H9 (cell line): ENCODE results near the gene MIPOL1. TPM values are rescaled to one million over a fixed set of nuclear protein-coding genes. Genes with fewer than 3 reads are reported as not detected.

Experiments
- DNase-seq: peaks from one replicate; pipeline ENCODE4 v3.0.0-alpha.2; 2017
- H2AFZ ChIP-seq: one replicate; pipeline ENCODE4 v1.6.1; 2013; ENCODE audit warnings: mild to moderate bottlenecking, low read length, control low read depth, moderate library complexity
- H2AK5ac ChIP-seq: 2 replicates; pipeline ENCODE4 v1.6.1; 2013; ENCODE audit warnings: low read length, control low read depth, mixed read lengths; ENCODE audit not compliant: insufficient read length
- H2BK120ac ChIP-seq: one replicate; pipeline ENCODE4 v1.6.1; 2013; ENCODE audit warnings: low read depth, mild to moderate bottlenecking, low read length, control low read depth, inconsistent platforms; ENCODE audit not compliant: poor library complexity, severe bottlenecking
- H2BK12ac ChIP-seq: 2 replicates; pipeline ENCODE4 v1.6.1; 2013; ENCODE audit warnings: low read length, control low read depth, mixed read lengths, low read depth; ENCODE audit not compliant: insufficient read length
- H2BK15ac ChIP-seq: 2 replicates; pipeline ENCODE4 v1.6.1; 2013; ENCODE audit warnings: low read depth, low read length, control low read depth
- H2BK20ac ChIP-seq: one replicate; pipeline ENCODE4 v1.6.1; 2013; ENCODE audit warnings: low read depth, mild to moderate bottlenecking, low read length, control low read depth, inconsistent platforms; ENCODE audit not compliant: poor library complexity, severe bottlenecking
- H2BK5ac ChIP-seq: 2 replicates; pipeline ENCODE4 v1.6.1; 2013; ENCODE audit warnings: low read length, control low read depth, mixed read lengths; ENCODE audit not compliant: insufficient read length
- H3K14ac ChIP-seq: 2 replicates; pipeline ENCODE4 v1.6.1; 2013; ENCODE audit warnings: low read length, control low read depth; ENCODE audit not compliant: insufficient read depth
- H3K18ac ChIP-seq: 2 replicates; pipeline ENCODE4 v1.6.1; 2013; ENCODE audit warnings: low read depth, mild to moderate bottlenecking, mixed read lengths, low read length, control low read depth; ENCODE audit not compliant: insufficient read length
- H3K23ac ChIP-seq: 2 replicates; pipeline ENCODE4 v1.6.1; 2013; ENCODE audit warnings: low read length, control low read depth, mixed read lengths, low read depth; ENCODE audit not compliant: insufficient read length
- H3K23me2 ChIP-seq: 2 replicates; pipeline ENCODE4 v1.6.1; 2013; ENCODE audit warnings: low read depth, mild to moderate bottlenecking, mixed read lengths, low read length, control low read depth; ENCODE audit not compliant: insufficient read length, poor library complexity, severe bottlenecking
- H3K27ac ChIP-seq: 2 replicates; pipeline ENCODE4 v1.5.1; 2013; ENCODE audit warnings: low read length, control low read depth, mixed read lengths, low read depth; ENCODE audit not compliant: insufficient read length
- H3K27me3 ChIP-seq: 2 replicates; pipeline ENCODE4 v1.6.1; 2013; ENCODE audit warnings: low read length, control low read depth, inconsistent platforms; ENCODE audit not compliant: insufficient read depth
- H3K4ac ChIP-seq: 2 replicates; pipeline ENCODE4 v1.6.1; 2013; ENCODE audit warnings: low read depth, mild to moderate bottlenecking, control low read depth, inconsistent platforms, low read length, moderate library complexity
- H3K4me1 ChIP-seq: 2 replicates; pipeline ENCODE4 v1.6.1; 2013; ENCODE audit warnings: low read length, control low read depth, inconsistent platforms; ENCODE audit not compliant: insufficient read depth
- H3K4me2 ChIP-seq: 2 replicates; pipeline ENCODE4 v1.6.1; 2013; ENCODE audit warnings: low read length, control low read depth, mixed read lengths; ENCODE audit not compliant: insufficient read length, insufficient read depth
- H3K56ac ChIP-seq: 2 replicates; pipeline ENCODE4 v1.6.1; 2013; ENCODE audit warnings: low read depth, mild to moderate bottlenecking, mixed read lengths, low read length, control low read depth; ENCODE audit not compliant: insufficient read length
- H3K79me1 ChIP-seq: 2 replicates; pipeline ENCODE4 v1.6.1; 2013; ENCODE audit warnings: low read depth, mild to moderate bottlenecking, moderate library complexity, low read length, control low read depth, inconsistent platforms; ENCODE audit not compliant: insufficient read depth, poor library complexity, severe bottlenecking
- H3K79me2 ChIP-seq: 2 replicates; pipeline ENCODE4 v1.6.1; 2013; ENCODE audit warnings: low read length, control low read depth, inconsistent platforms; ENCODE audit not compliant: insufficient read depth
- H3K9ac ChIP-seq: 2 replicates; pipeline ENCODE4 v1.6.1; 2013; ENCODE audit warnings: low read length, control low read depth, mixed read lengths; ENCODE audit not compliant: insufficient read length; ENCODE audit errors: extremely low read depth
- H3K9me3 ChIP-seq: one replicate; pipeline ENCODE4 v1.6.1; 2013; ENCODE audit warnings: low read depth, low read length, inconsistent platforms; ENCODE audit not compliant: control insufficient read depth
- H3T11ph ChIP-seq: one replicate; pipeline ENCODE4 v1.6.1; 2013; ENCODE audit warnings: mild to moderate bottlenecking, low read length, control low read depth, inconsistent platforms
- H4K20me1 ChIP-seq: one replicate; pipeline ENCODE4 v1.6.1; 2013; ENCODE audit not compliant: control insufficient read depth, insufficient read length, insufficient read depth
- H4K5ac ChIP-seq: 2 replicates; pipeline ENCODE4 v1.6.1; 2013; ENCODE audit warnings: low read depth, mild to moderate bottlenecking, mixed read lengths, low read length, control low read depth; ENCODE audit not compliant: insufficient read length
- H4K8ac ChIP-seq: replicated peaks from 2 replicates; pipeline ENCODE4 v1.6.1; 2013; ENCODE audit warnings: low read length, control low read depth, mixed read lengths, low read depth; ENCODE audit not compliant: insufficient read length
- H4K91ac ChIP-seq: 2 replicates; pipeline ENCODE4 v1.6.1; 2013; ENCODE audit warnings: low read depth, mild to moderate bottlenecking, moderate library complexity, mixed read lengths, low read length, control low read depth; ENCODE audit not compliant: insufficient read length
- H3K27ac Mint-ChIP-seq, 3 experiments: 2 replicates in 2 of 3; 3 replicates in 1 of 3; pipeline ENCODE4 v1.8.0; 2020 to 2021; ENCODE audit warnings: mixed read lengths in 3 of 3, mild to moderate bottlenecking in 1 of 3, moderate library complexity in 1 of 3
- H3K27me3 Mint-ChIP-seq: 2 replicates; pipeline ENCODE4 v1.8.0; 2021; ENCODE audit warnings: low read depth, mild to moderate bottlenecking, moderate library complexity, mixed read lengths
- H3K36me3 Mint-ChIP-seq, 3 experiments: 2 replicates in 2 of 3; 3 replicates in 1 of 3; pipeline ENCODE4 v1.8.0; 2020 to 2021; ENCODE audit warnings: low read depth in 3 of 3, mixed read lengths in 3 of 3; ENCODE audit not compliant: insufficient read depth in 1 of 3
- H3K4me1 Mint-ChIP-seq, 2 experiments: 2 replicates each; pipeline ENCODE4 v1.8.0; 2020; ENCODE audit warnings: mixed read lengths in 2 of 2
- H3K4me3 Mint-ChIP-seq, 2 experiments: 2 replicates in 1 of 2; 3 replicates in 1 of 2; pipeline ENCODE4 v1.8.0; 2020 to 2021; ENCODE audit warnings: mild to moderate bottlenecking in 2 of 2, mixed read lengths in 2 of 2, moderate library complexity in 1 of 2
- H3K9me3 Mint-ChIP-seq, 2 experiments: 2 replicates in 1 of 2; 3 replicates in 1 of 2; pipeline ENCODE4 v1.8.0; 2020; ENCODE audit warnings: mild to moderate bottlenecking in 2 of 2, mixed read lengths in 2 of 2, moderate library complexity in 1 of 2
- WGBS: extraction: QIAGEN DNeasy Blood & Tissue Kit; methylation state at CpG from one replicate; pipeline ENCODE4 v1.1.7; 2013; ENCODE audit warnings: missing lambda C conversion rate, low lambda C conversion rate, mixed read lengths; ENCODE audit not compliant: insufficient read length; ENCODE audit errors: extremely low coverage; 5-methylcytosine and 5-hydroxymethylcytosine counted together
- total RNA-seq: library from RNA; stranded (reverse); gene quantifications from 2 replicates; pipeline ENCODE4 v1.2.1, GENCODE V29; 2021
- TF ChIP-seq, protein P1 (sequence below): fragments of 200-600 bp; sonication (generic); conservative IDR thresholded peaks from 3 replicates; pipeline ENCODE4 v1.8.0; 2021; ENCODE audit warnings: antibody characterized with exemption, mild to moderate bottlenecking

MIPOL1 gene
- total RNA-seq, 1 experiment from 2014 or later: 15.6 TPM

GRCh38 chr14:37466623-37467088, 268.9 kb downstream of the MIPOL1 start:
- H3K36me3 Mint-ChIP-seq: peaks cover under 1 to 13% (median 10%) of the 10 kb centered on the region in 3 experiments; a peak in 5 of 7 replicates
- H3K18ac ChIP-seq: no peak overlapping the region
- no peak overlapping the region for H3K27ac ChIP-seq
- no peak overlapping the region for H3K4ac ChIP-seq
- DNase-seq: no peak
- peaks cover 8 to 16% of the 10 kb centered on the region in 2 experiments for H3K9me3 Mint-ChIP-seq
- no peak overlapping the region for H4K5ac ChIP-seq
- H3K27me3 Mint-ChIP-seq: no peaks in the 10 kb centered on the region; the same call in 1 of the 2 replicates
- H2BK12ac ChIP-seq: no peak overlapping the region
- no CpG with 5 or more reads among the region's 2 CpGs for WGBS
- H2BK20ac ChIP-seq: no peak overlapping the region
- no peak overlapping the region for H3K4me3 Mint-ChIP-seq
- no peak overlapping the region for H3K27ac Mint-ChIP-seq
- no peak overlapping the region for H4K8ac ChIP-seq
- H4K20me1 ChIP-seq: no peaks in the 10 kb centered on the region
- no peak overlapping the region for H3K23ac ChIP-seq
- no peaks in the 10 kb centered on the region for H3K79me1 ChIP-seq
- H3K14ac ChIP-seq: no peak overlapping the region
- H3K56ac ChIP-seq: no peak overlapping the region
- no peak overlapping the region for H2AFZ ChIP-seq
- no peak overlapping the region for H2AK5ac ChIP-seq
- no peak overlapping the region for H4K91ac ChIP-seq
- H2BK5ac ChIP-seq: no peak overlapping the region
- no peaks in the 10 kb centered on the region for H3K4me1 Mint-ChIP-seq
- no peaks in the 10 kb centered on the region for H3K27me3 ChIP-seq
- H3K23me2 ChIP-seq: no peaks in the 10 kb centered on the region
- H3K4me2 ChIP-seq: no peak overlapping the region
- H3T11ph ChIP-seq: no peak overlapping the region
- no peak overlapping the region for H2BK15ac ChIP-seq
- no peaks in the 10 kb centered on the region for H3K79me2 ChIP-seq
- no peaks in the 10 kb centered on the region for H3K9me3 ChIP-seq
- no peak overlapping the region for H3K9ac ChIP-seq
- no peaks in the 10 kb centered on the region; the same call in 1 of the 2 replicates for H3K4me1 ChIP-seq
- H2BK120ac ChIP-seq: no peak overlapping the region
- TF ChIP-seq, protein P1, sequence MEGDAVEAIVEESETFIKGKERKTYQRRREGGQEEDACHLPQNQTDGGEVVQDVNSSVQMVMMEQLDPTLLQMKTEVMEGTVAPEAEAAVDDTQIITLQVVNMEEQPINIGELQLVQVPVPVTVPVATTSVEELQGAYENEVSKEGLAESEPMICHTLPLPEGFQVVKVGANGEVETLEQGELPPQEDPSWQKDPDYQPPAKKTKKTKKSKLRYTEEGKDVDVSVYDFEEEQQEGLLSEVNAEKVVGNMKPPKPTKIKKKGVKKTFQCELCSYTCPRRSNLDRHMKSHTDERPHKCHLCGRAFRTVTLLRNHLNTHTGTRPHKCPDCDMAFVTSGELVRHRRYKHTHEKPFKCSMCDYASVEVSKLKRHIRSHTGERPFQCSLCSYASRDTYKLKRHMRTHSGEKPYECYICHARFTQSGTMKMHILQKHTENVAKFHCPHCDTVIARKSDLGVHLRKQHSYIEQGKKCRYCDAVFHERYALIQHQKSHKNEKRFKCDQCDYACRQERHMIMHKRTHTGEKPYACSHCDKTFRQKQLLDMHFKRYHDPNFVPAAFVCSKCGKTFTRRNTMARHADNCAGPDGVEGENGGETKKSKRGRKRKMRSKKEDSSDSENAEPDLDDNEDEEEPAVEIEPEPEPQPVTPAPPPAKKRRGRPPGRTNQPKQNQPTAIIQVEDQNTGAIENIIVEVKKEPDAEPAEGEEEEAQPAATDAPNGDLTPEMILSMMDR: no peak
